ENCODE data around the gene EGFL6. TPM values are rescaled to one million over a fixed set of nuclear protein-coding genes. Genes with fewer than 3 reads are reported as not detected.

EGFL6 gene
- total and polyA plus RNA-seq, 2 of the 13 experiments (the other 11 are each of a cell fraction or from before 2014, with no cell fraction given) = not detected

GRCh38 chrX:13647709-13648212 is 78.4 kb downstream of the EGFL6 start (continued):
- no peak for TF ChIP-seq ZXDC (CRISPR knock-in tag; IDR thresholded peaks at IDR 0.05)
- 0 out of 2 replicates have a peak, but pooled peaks have one; percentile 16 for TF ChIP-seq KAT8 (CRISPR knock-in tag; IDR thresholded peaks at IDR 0.05)
- no peak for TF ChIP-seq ZNF496 (CRISPR knock-in tag; IDR thresholded peaks at IDR 0.05; ENCODE audit: insufficient replicate concordance)
- TF ChIP-seq ZNF260 (CRISPR knock-in tag; IDR thresholded peaks at IDR 0.05; ENCODE audit: borderline replicate concordance, low read depth) = no peak
- TF ChIP-seq SAP130 (CRISPR knock-in tag; IDR thresholded peaks at IDR 0.05; ENCODE audit: low read depth) = peak; percentile 62
- no peak for TF ChIP-seq U2AF2 (IDR thresholded peaks at IDR 0.05; ENCODE audit: low read depth, low read length)
- TF ChIP-seq SCMH1 (CRISPR knock-in tag; IDR thresholded peaks at IDR 0.05; ENCODE audit: borderline replicate concordance) = no peak
- no peak for TF ChIP-seq ZNF710 (CRISPR knock-in tag; IDR thresholded peaks at IDR 0.05; ENCODE audit: borderline replicate concordance)
- TF ChIP-seq ARNT2 (CRISPR knock-in tag; IDR thresholded peaks at IDR 0.05; ENCODE audit: low read depth) = no peak
- TF ChIP-seq MNT (IDR thresholded peaks at IDR 0.05) = peak; percentile 32; the same call in 1 of the 2 replicates
- no peak for TF ChIP-seq ZNF660 (CRISPR knock-in tag; IDR thresholded peaks at IDR 0.05; ENCODE audit: borderline replicate concordance, low read depth)
- no peak for TF ChIP-seq ZNF329 (CRISPR knock-in tag; IDR thresholded peaks at IDR 0.05; ENCODE audit: low read depth)
- no peak for TF ChIP-seq HDAC1 (CRISPR knock-in tag; IDR thresholded peaks at IDR 0.05)
- no peak for TF ChIP-seq ZSCAN29 (CRISPR knock-in tag; conservative IDR thresholded peaks at IDR 0.05)
- TF ChIP-seq ZNF672 (CRISPR knock-in tag; IDR thresholded peaks at IDR 0.05) = no peak
- TF ChIP-seq TCF7 (IDR thresholded peaks at IDR 0.05; ENCODE audit: low read depth) = 0 out of 2 replicates have a peak, but pooled peaks have one; percentile 8
- no peak for TF ChIP-seq SAFB2 (CRISPR knock-in tag; IDR thresholded peaks at IDR 0.05; ENCODE audit: borderline replicate concordance, low read depth)
- TF ChIP-seq GMEB1 (CRISPR knock-in tag; IDR thresholded peaks at IDR 0.05; ENCODE audit: borderline replicate concordance) = no peak
- TF ChIP-seq STAG1 (CRISPR knock-in tag; IDR thresholded peaks at IDR 0.05) = no peak
- TF ChIP-seq ZNF326 (CRISPR knock-in tag; IDR thresholded peaks at IDR 0.05; ENCODE audit: borderline replicate concordance) = no peak
- peak; percentile 48; the same call in 1 of the 2 replicates for TF ChIP-seq GATAD2A (CRISPR knock-in tag; IDR thresholded peaks at IDR 0.05)
- peak; percentile 52; the same call in 1 of the 2 replicates for TF ChIP-seq NFIC (IDR thresholded peaks at IDR 0.05; ENCODE audit: low read length)
- TF ChIP-seq TEF (CRISPR knock-in tag; IDR thresholded peaks at IDR 0.05) = no peak
